ENCODE results near the gene ST3GAL5. TPM values are rescaled to one million over a fixed set of nuclear protein-coding genes. Genes with fewer than 3 reads are reported as not detected.
"Not testable (repeated sequence)": the region's sequence is repeated elsewhere in the genome, so short reads cannot be mapped to it uniquely, and the experiment has no call there.

The ST3GAL5 gene
- total and polyA plus RNA-seq, 2 of the 8 experiments (the other 6 are each of a cell fraction or from before 2014, with no cell fraction given), result 1.9 to 4.5 TPM

DNA sequence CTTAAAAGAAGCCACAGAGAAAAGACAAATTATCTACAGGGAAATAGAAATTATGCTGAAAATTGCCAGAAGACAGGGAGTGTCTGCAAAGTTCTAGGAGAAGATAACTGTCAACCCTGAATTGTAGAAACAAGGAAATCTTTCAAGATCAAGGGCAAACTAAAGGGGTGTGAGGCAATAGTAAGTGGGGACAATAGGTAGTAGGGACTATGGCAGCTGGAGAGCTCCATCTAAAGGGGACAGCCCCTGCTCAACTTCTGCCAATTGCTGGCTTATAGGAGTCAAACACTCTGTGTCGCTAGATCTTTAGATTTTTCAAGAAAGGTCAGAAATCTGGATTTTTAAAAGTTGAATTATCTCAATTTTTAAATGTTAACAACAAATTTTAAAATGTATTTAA lies 10.1 kb upstream of the ST3GAL5 start (continued):
- no peak for TF ChIP-seq CTBP2 (IDR thresholded peaks at IDR 0.05; ENCODE audit: borderline replicate concordance, insufficient read depth, insufficient read length, low read length)

DNA sequence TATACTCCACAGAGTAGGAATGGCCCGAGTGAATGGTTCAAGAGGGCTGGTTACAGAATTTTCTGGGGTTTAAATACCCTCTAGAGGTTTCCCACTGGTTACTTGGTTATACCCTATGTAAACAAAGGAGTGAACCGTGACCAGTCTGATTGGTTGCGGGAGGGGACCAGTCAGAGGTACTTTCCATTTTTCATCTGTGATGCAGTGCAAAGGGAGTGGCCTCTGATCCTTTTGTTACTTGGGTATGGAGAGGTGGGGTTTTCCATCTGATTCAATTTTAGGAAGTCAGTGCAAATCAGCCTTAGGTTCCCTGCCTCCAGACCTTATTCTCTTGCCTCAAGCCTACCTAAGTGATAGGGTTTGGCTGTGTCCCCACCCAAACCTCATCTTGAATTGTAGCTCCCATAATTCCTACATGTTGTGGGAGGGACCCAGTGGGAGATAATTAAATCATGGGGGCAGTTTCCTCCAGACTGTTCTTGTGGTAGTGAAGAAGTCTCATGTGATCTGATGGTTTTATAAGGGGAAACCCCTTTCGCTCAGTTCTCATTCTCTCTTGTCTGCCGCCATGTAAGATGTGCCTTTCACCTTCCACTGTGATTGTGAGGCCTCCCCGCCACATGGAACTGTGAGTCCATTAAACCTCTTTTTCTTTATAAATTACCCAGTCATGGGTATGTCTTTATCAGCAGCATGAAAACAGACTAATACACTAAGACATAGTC lies 5.9 kb upstream of the ST3GAL5 start:
- H4K20me1 ChIP-seq (replicated peaks in 1 of 2; ENCODE audit: control insufficient read depth in 1 of 2, insufficient read depth in 2 of 2, low read length in 2 of 2); H2BK12ac ChIP-seq (ENCODE audit: low read depth, low read length); H3K27me3 ChIP-seq (replicated peaks in 1 of 4; ENCODE audit: control insufficient read depth in 3 of 4, extremely low read depth in 1 of 4, insufficient read depth in 3 of 4, low read length in 3 of 4); FAIRE-seq; H3K4me3 ChIP-seq (ENCODE audit: extremely low read depth in 1 of 4, insufficient read depth in 2 of 4, low read depth in 3 of 4, low read length in 4 of 4); H3K23ac ChIP-seq (ENCODE audit: insufficient read length); H3K4ac ChIP-seq (replicated peaks; ENCODE audit: insufficient read length, low read depth, low read length); H3K56ac ChIP-seq (replicated peaks; ENCODE audit: insufficient read length, low read depth, low read length); H3K9ac ChIP-seq (replicated peaks in 1 of 4; ENCODE audit: extremely low read depth in 1 of 4, low read depth in 3 of 4, low read length in 3 of 4); H3K18ac ChIP-seq (ENCODE audit: extremely low read depth, low read length); CTCF ChIA-PET (ENCODE audit: partially characterized antibody); H3K9me3 ChIP-seq (ENCODE audit: insufficient read depth in 2 of 2, low read depth in 1 of 2, low read length in 1 of 2); H3K79me2 ChIP-seq (ENCODE audit: control insufficient read depth in 1 of 2, insufficient read depth in 2 of 2, low read length in 2 of 2); H3K79me1 ChIP-seq (ENCODE audit: low read depth, low read length); POLR2A ChIA-PET (ENCODE audit: partially characterized antibody); H3K27ac ChIP-seq (ENCODE audit: low read depth, low read length); DNase-seq (ENCODE audit: low read depth in 1 of 2, low spot score in 2 of 2); H4K5ac ChIP-seq (ENCODE audit: insufficient read length, low read depth, low read length); H2BK15ac ChIP-seq (ENCODE audit: low read length); H3K4me2 ChIP-seq (ENCODE audit: insufficient read depth in 1 of 2, low read depth in 2 of 2, low read length in 2 of 2); H2AK5ac ChIP-seq (ENCODE audit: low read depth, low read length); H2BK20ac ChIP-seq (ENCODE audit: low read length); H3K4me1 ChIP-seq (replicated peaks in 1 of 4; ENCODE audit: control insufficient read depth in 3 of 4, insufficient read depth in 4 of 4, low read length in 3 of 4); H2BK5ac ChIP-seq (ENCODE audit: low read depth, low read length); H4K91ac ChIP-seq (replicated peaks; ENCODE audit: insufficient read length, low read length); H3K23me2 ChIP-seq (ENCODE audit: low read depth, low read length); H3K14ac ChIP-seq (ENCODE audit: insufficient read length); H3K36me3 ChIP-seq (ENCODE audit: control insufficient read depth in 2 of 4, insufficient read depth in 4 of 4, low read length in 3 of 4); H2BK120ac ChIP-seq (replicated peaks; ENCODE audit: low read depth, low read length); H4K8ac ChIP-seq (ENCODE audit: extremely low read depth, insufficient read depth, low read length); H2AFZ ChIP-seq (ENCODE audit: low read length): not testable (repeated sequence)
- 91% methylated on average over 6 of the region's 6 CpGs; no CpG with 5 or more reads in 1 of the 2 experiments for WGBS, 2 experiments (ENCODE audit: extremely low coverage in 1 of 2, insufficient coverage in 1 of 2, insufficient read length in 1 of 2, insufficient replicate concordance in 2 of 2, low coverage in 1 of 2, low lambda C conversion rate in 2 of 2, missing lambda C conversion rate in 1 of 2)

Data from H1 (cell line).